ENCODE results near the gene DDX46. TPM values are rescaled to one million over a fixed set of nuclear protein-coding genes. Genes with fewer than 3 reads are reported as not detected.
"Not testable (repeated sequence)": the region's sequence is repeated elsewhere in the genome, so short reads cannot be mapped to it uniquely, and the experiment has no call there.

Gene DDX46
- 20.5 and 31.4 TPM in 2 replicates for total RNA-seq
- polyA plus RNA-seq (2012): 18.7 TPM

GRCh38 chr5:134758504-134759341 lies at the start of gene DDX46:
Gene DDX46, plus strand, starts transcription at chr5:134758779. Its CDS starts 160 bp downstream, at chr5:134758939.
- peak; percentile 94 for DNase-seq (ENCODE audit: low read depth)

DNA sequence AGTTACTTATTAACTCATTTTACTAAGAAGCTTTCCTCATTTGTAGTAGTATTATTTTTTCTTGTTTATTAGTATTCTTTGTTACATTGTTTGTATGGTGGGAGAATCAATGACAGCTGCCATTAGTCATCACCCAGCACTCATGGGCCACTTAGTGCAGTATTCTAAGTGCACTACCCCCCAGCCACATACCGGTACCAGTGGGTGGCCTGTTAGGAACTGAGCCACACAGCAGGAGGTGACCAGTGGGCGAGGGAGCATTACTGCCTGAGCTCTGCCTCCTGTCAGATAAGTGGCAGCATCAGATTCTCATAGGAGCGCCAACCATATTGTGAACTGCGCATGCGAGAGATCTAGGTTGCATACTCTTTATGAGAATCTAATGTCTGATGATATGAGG lies 44.5 kb upstream of the DDX46 start:
- DNase-seq (ENCODE audit: low read depth): peak; percentile 60

GRCh38 chr5:134714541-134714940 lies 44.0 kb upstream of the DDX46 start:
- no peak for DNase-seq (ENCODE audit: low read depth)

- DNase-seq (ENCODE audit: low read depth): not testable (repeated sequence)
These were observed 43.1 kb upstream of the DDX46 start for GRCh38 chr5:134715466-134715865.

GRCh38 chr5:134724872-134725271 lies 33.7 kb upstream of the DDX46 start:
- no peak for DNase-seq (ENCODE audit: low read depth)

GRCh38 chr5:134732819-134733218 lies 25.8 kb upstream of the DDX46 start:
- no peak for DNase-seq (ENCODE audit: low read depth)

DNA sequence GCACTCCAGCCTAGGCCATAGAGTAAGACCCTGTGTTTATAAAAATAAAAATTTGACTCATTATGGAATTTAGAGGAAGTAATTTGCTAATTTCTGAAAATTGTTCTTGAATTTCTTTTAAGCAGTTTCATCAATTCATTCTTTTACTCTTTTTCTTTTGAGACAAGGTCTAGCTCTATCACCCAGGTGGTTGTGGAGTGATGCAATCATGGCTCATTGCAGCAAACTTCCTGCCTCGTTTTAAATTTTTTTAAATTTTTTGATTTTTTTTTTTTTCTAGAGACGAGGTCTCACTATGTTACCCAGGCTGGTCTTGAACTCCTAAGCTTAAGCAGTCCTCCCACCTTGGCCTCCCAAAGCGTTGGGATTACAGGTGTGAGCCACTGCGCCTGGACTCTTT lies 23.3 kb upstream of the DDX46 start:
- DNase-seq (ENCODE audit: low read depth): no peak

- DNase-seq (ENCODE audit: low read depth): no peak
These were observed 22.3 kb upstream of the DDX46 start for GRCh38 chr5:134736173-134736812.

DNA sequence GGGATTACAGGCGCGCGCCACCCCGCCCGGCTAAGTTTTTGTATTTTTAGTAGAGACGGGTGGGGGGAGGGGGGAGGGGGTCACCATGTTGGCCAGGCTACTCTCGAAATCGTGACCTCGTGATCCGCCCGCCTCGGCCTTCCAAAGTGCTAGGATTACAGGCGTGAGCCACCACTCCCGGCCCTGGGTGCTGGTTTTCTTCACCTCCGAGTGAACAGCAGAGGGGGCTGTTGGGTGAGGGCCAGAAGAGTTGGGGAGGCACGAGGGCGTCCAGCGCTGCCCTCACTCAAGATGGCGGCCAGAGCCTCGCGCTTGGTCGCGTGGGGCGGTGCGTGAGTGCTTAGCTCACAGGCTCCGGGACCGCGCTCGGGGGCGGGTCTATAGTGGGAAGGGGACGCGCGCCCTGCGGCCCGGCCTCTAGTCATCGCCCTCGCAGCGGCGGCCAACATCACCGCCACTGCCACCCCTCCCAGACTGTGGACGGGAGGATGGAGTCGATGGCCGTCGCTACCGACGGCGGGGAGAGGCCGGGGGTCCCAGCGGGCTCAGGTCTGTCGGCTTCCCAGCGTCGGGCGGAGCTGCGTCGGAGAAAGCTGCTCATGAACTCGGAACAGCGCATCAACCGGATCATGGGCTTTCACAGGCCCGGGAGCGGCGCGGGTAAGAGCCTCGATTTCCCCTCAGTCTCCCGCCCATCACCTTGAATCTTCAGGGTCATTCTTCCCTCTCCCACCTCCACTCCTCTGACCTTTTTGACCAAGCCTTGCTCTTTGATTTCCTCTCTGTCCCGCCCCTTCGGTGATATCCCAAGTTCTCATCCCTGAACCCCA lies 20.2 kb upstream of the DDX46 start, which contains the start of gene CAMLG:
TSS of gene CAMLG (plus strand) at position 416 of the 830 bp plus-strand sequence. CDS start at position 489, 73 bp downstream.
- DNase-seq (ENCODE audit: low read depth): peak; percentile 99

DNA sequence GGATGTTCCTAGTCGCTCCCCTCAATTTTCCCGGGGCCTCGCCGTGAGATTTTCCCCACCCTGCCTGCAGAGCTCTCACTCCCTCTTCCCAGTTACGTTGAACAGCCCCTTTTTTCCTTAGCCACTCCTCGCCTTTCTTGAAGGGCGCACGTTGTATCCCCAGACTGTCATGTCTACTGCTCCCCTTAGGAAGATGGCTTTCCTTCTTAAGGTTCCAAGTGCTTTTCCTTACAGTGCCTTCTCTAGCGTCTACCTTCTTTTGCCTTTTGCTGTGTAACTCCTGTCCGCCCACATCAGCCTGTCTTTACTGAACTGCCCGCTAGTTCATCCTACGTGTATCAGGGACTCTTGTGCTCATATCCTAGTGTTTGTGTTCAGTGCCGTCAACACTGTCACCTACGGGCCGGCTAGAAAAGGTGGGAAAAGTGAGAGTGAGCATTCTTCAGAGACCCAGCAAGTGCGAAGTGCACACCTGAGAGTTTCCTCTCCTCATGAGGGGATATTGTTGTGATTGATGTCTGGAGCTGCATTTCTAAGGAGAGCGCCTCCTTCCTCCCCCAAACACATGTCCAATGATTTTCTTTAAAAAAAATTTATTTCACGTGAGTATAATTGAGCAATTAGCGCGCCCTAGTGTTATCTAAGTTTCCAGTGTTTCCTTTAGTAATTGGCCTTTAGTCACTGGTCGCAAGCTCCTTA lies 19.5 kb upstream of the DDX46 start:
- DNase-seq (ENCODE audit: low read depth): peak; percentile 25

GRCh38 chr5:134741052-134741451 lies 17.5 kb upstream of the DDX46 start:
- no peak for DNase-seq (ENCODE audit: low read depth)

DNA sequence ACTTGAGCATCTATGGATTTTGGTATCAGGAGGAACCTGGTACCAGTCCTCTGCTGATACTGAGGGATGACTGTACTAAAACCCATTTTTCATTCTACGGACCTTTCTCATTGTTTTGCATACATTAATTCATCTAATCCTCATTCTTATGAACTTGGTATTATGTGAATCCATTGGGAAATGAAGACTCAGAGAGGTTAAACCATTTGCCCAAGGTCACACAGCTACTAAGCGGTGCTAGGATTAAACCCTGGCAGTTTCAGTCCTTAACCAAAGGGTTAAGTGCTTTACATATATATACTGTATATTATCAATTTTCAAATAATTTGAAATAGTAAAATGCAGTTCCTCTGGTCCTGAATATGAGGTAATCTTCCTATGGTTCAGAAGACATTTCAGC lies 16.4 kb upstream of the DDX46 start:
- DNase-seq (ENCODE audit: low read depth): no peak

GRCh38 chr5:134749415-134749814 lies 9.2 kb upstream of the DDX46 start:
- no peak for DNase-seq (ENCODE audit: low read depth)

GRCh38 chr5:134758176-134758503 lies 439 bp upstream of the DDX46 start:
- no peak for DNase-seq (ENCODE audit: low read depth)

DNA sequence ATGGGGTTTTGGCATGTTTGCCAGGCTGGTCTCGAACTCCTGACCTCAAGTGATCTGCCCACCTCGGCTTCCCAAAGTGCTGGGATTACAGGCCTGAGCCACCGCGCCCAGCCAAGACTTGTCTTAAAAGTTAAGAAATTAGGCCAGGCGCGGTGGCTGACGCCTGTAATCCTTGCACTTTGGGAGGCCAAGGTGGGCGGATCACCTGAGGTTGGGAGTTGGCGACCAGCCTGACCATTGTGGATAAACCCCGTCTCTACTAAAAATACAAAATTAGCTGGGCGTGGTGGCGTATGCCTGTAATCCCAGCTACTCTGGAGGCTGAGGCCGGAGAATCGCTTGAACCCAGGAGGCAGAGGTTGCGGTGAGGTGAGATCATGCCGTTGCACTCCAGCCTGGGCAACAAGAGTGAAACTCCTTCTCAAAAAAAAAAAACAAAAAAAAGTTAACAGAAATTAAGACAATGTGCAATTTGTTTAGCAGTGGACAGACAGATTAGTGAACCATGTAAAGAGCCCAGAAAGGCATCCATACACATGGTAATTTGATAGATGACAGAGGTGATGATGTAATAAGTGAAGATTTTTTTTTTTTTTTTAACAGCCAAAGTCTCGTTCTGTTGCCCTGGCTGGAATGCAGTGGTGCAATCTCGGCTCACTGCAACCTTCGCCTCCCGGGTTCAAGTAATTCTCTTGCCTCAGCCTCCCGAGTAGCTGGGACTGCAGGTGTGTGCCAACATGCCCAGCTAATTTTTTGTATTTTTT lies 9.1 kb downstream of the DDX46 start:
- DNase-seq (ENCODE audit: low read depth): not testable (repeated sequence)

DNA sequence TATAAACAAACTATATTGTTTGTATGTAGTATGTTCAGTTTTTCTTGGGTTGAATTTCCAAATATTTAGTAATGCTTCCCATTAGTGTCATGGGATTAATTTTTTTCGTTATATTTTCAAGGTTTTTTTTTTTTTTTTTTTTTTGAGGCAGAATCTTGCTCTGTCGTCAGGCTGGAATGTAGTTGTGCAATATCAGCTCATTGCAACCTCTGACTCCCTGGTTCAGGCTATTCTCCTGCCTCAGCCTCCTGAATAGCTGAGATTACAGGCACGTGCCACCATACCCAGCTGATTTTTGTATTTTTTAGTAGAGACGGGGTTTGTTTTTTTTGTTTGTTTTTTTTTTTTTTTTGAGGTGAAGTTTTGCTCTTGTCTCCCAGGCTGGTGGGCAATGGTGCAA lies 10.6 kb downstream of the DDX46 start:
- DNase-seq (ENCODE audit: low read depth): no peak

GRCh38 chr5:134772461-134773125 lies 14.0 kb downstream of the DDX46 start:
- DNase-seq (ENCODE audit: low read depth): no peak

DNA sequence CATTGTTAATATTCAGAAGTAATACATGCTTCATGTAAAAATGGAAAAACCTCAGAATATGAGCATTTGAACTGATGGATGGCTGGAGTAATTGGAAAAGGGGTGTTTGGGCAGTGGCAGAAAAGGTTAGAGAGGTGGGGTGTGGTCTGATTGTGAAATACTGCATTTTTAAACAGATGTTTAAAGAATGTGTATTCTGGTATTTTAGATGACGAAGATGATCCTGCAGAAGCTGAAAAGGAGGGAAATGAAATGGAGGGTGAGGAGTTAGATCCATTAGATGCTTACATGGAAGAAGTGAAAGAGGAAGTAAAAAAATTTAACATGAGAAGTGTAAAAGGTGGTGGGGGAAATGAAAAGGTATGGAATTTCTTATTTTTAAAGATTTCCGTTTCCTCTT lies 18.8 kb downstream of the DDX46 start:
- no peak for DNase-seq (ENCODE audit: low read depth)

DNA sequence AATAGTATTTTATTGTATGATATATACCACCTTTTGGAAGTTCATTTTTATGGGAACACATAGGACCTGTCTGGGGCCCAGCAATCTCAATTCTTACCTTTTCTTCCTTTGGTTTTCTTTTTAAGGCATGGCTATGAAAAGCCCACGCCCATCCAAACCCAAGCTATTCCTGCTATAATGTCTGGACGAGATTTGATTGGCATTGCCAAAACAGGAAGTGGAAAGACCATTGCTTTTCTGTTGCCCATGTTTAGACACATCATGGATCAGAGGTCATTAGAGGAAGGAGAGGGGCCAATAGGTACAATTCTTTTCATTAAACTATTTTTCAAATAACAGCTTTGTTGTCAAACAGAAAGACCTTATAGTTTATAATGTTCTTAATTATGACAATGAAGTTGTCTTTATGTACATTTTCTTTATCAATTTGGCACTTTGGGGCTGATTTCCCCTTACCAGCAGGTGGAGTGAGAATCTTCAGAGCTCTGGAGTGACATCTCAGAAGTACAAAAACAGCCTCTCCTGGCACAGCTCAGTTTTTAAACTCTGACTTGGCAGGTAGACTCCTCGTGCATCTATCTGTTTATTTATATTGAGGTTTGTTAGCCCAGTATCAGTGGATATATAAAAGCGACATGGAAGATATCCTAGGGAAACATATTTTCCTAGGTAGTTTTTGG lies 25.8 kb downstream of the DDX46 start:
- peak; percentile 5 for DNase-seq (ENCODE audit: low read depth)
